ENCODE data around the gene ABTB2. TPM values are rescaled to one million over a fixed set of nuclear protein-coding genes. Genes with fewer than 3 reads are reported as not detected.

Gene ABTB2
- total RNA-seq, 1 donor, result 5.1 TPM

DNA sequence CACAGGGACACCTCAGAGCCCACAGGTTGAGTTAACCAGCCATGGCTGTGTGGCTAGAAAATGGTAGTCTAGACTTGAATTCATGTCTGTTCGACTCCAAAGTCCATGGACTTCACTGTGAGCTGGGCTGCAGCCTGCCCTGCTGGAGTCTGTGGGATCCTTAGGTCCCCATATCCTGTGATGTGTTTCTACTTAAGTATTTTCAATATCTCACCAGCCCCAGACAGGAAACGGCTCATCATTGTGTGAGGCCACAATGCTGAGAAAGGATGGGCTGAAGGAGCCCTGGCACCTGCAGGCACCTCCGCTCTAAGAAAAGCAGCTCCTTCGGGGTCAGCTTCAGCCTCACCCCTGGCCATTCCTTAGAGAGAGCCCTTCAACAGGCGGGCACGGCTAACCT, 159.3 kb downstream of the ABTB2 start:
- H3K9me3 ChIP-seq (ENCODE audit: low read depth, low read length), result no peaks in the 10 kb centered on the region
- H3K4me1 ChIP-seq (ENCODE audit: insufficient read depth, low read length), result no peaks in the 10 kb centered on the region
- H2AFZ ChIP-seq (ENCODE audit: low read length), result no peak overlapping the region
- no peaks in the 10 kb centered on the region for H3K36me3 ChIP-seq (ENCODE audit: insufficient read depth, low read length)
- H3K79me2 ChIP-seq (ENCODE audit: insufficient read depth, low read length), result no peaks in the 10 kb centered on the region
- no peak for DNase-seq (ENCODE audit: insufficient read length, low spot score, missing footprints)
- H3K4me2 ChIP-seq (ENCODE audit: insufficient read depth, low read length), result no peak overlapping the region
- H3K4me3 ChIP-seq (ENCODE audit: insufficient read depth, low read length), result no peak overlapping the region
- H3K27me3 ChIP-seq (ENCODE audit: insufficient read depth, low read length), result no peaks in the 10 kb centered on the region
- TF ChIP-seq, protein P1, sequence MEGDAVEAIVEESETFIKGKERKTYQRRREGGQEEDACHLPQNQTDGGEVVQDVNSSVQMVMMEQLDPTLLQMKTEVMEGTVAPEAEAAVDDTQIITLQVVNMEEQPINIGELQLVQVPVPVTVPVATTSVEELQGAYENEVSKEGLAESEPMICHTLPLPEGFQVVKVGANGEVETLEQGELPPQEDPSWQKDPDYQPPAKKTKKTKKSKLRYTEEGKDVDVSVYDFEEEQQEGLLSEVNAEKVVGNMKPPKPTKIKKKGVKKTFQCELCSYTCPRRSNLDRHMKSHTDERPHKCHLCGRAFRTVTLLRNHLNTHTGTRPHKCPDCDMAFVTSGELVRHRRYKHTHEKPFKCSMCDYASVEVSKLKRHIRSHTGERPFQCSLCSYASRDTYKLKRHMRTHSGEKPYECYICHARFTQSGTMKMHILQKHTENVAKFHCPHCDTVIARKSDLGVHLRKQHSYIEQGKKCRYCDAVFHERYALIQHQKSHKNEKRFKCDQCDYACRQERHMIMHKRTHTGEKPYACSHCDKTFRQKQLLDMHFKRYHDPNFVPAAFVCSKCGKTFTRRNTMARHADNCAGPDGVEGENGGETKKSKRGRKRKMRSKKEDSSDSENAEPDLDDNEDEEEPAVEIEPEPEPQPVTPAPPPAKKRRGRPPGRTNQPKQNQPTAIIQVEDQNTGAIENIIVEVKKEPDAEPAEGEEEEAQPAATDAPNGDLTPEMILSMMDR (IDR thresholded peaks at IDR 0.05; ENCODE audit: extremely low read depth, low read depth, low read length), result no peak
- peaks cover 6% of the 10 kb centered on the region for H4K20me1 ChIP-seq (ENCODE audit: insufficient read depth, low read length)
- no peak overlapping the region for H3K27ac ChIP-seq (ENCODE audit: low read depth, low read length)

DNA sequence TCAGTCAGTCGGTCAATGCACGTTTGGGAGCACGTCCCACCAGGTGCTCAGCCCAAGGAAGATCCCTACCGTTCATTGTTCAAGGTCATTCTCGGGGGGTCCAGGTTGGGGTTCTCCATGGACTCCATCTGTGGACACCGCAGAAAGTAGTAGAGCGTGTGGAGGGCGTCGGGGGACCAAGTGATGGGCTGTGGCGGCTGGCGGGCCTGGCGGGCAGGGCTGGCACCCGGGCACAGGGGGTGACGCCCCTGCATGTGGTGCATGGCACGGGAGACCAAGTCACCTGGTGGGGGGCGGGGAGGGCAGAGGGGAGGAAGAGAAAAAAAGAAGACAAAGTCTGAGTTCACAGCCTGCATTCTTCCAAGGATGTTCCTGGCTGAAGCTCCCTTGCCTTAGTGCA, 160.6 kb downstream of the ABTB2 start:
- H3K27me3 ChIP-seq (ENCODE audit: insufficient read depth, low read length), result no peaks in the 10 kb centered on the region
- H2AFZ ChIP-seq (ENCODE audit: low read length), result no peak overlapping the region
- no peaks in the 10 kb centered on the region for H3K79me2 ChIP-seq (ENCODE audit: insufficient read depth, low read length)

DNA sequence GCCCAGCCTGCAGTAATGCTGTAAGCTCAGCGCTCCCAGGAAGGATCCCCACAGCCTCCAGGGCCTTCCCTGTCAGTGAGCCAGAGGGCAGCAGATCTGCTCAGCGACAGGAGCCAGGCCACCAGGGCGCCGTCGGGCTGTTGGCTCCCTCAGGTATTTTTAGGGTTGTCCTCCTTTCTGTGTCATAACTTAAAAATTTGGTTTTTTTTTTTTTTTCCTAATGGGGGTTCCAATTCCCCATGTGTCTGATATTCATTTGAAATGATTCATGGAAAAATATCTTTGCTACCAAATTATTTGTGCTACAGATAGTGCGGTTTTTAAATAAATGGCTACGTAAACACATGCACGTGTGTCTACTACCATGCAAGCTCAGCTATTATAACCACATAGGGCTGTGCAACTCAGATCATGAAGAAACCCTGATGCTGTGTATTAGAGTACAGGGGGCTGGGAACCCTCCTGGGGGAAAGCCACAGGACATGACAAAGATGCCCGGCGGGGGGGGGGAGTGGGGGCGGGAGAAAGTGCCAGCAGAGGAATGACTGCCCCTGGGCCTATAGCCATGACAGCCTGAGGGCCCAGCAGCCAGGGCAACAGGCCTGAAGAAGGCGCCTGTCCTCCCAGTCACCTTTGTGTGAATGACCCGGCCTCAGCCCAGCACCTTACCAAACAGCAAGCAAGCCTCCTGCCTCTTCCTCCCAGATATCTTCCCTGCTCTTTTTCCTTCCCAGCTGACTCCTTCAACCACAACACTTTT, 163.1 kb downstream of the ABTB2 start:
- H3K27ac ChIP-seq (ENCODE audit: low read depth, low read length), result no peak overlapping the region
- H4K20me1 ChIP-seq (ENCODE audit: insufficient read depth, low read length), result peaks cover 16% of the 10 kb centered on the region
- no peak for DNase-seq (ENCODE audit: insufficient read length, low spot score, missing footprints)
- no peak overlapping the region for H3K4me3 ChIP-seq (ENCODE audit: insufficient read depth, low read length)
- no peaks in the 10 kb centered on the region for H3K27me3 ChIP-seq (ENCODE audit: insufficient read depth, low read length)
- TF ChIP-seq, protein P1 (IDR thresholded peaks at IDR 0.05; ENCODE audit: extremely low read depth, low read depth, low read length), result no peak
- H3K36me3 ChIP-seq (ENCODE audit: insufficient read depth, low read length), result no peaks in the 10 kb centered on the region
- H3K4me2 ChIP-seq (ENCODE audit: insufficient read depth, low read length), result no peak overlapping the region
- no peak overlapping the region for H2AFZ ChIP-seq (ENCODE audit: low read length)
- no peaks in the 10 kb centered on the region for H3K79me2 ChIP-seq (ENCODE audit: insufficient read depth, low read length)
- H3K4me1 ChIP-seq (ENCODE audit: insufficient read depth, low read length), result peaks cover 17% of the 10 kb centered on the region
- no peaks in the 10 kb centered on the region for H3K9me3 ChIP-seq (ENCODE audit: low read depth, low read length)

More for the DNA sequence above, 160.6 kb downstream of the ABTB2 start:
- Histone ChIP-seq H3K27ac (ENCODE audit: low read depth, low read length) (no peak overlapping the region), H3K4me2 (ENCODE audit: insufficient read depth, low read length) (no peak overlapping the region), H3K4me1 (ENCODE audit: insufficient read depth, low read length) (peaks cover 10% of the 10 kb centered on the region), H3K4me3 (ENCODE audit: insufficient read depth, low read length) (no peak overlapping the region), H4K20me1 (ENCODE audit: insufficient read depth, low read length) (peaks cover 7% of the 10 kb centered on the region), H3K9me3 (ENCODE audit: low read depth, low read length) (no peaks in the 10 kb centered on the region), H3K36me3 (ENCODE audit: insufficient read depth, low read length) (no peaks in the 10 kb centered on the region)
- TF ChIP-seq, protein P1 (IDR thresholded peaks at IDR 0.05; ENCODE audit: extremely low read depth, low read depth, low read length), result no peak
- DNase-seq (ENCODE audit: insufficient read length, low spot score, missing footprints), result no peak

DNA sequence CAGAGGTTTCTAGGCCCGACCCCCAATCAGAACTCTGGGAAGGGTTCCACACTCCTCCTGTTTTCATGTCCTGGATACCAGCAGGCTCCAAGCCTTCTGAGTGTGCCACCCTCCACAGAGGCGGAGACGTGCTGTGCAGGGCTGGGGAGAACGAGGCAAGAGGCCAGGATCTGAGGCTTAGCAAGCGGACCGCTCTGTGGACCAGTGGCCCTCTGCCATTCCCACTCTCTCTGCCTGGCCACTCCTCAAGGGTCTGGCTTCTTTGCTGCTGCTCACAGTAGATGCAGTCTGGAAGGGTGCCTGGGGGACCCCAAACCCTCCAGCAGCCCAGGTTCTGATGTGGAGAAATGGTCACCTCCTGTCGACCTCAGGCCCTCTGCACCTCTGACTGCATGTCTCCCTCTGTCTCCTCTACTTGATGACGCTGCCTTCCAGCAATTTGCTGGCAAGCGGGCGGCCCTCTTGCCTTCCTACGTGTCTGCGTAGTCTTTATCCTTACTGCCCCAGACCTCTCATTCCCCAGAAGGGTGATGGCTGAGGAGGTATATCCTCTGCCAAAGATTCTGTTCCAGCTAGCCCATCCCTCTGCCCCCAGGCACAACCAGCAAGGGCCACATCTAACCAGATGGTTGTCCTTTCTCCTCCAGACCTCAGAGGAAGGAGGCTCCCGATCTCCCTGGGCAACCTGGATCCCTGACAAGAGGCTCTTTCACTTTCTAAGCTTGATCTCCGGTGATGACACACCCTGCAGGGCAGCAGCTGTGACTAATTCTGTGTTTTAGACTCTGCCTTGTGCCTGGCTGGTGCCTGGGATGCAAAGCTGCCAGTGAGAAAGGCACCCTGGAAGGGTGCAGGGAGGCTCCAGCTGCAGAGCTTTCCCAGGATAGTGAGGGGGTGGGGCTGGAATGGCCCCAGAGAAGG, 165.1 kb downstream of the ABTB2 start:
- Histone ChIP-seq H3K36me3 (ENCODE audit: insufficient read depth, low read length) (no peaks in the 10 kb centered on the region), H4K20me1 (ENCODE audit: insufficient read depth, low read length) (peaks cover 12% of the 10 kb centered on the region), H2AFZ (ENCODE audit: low read length) (peak overlapping the region; percentile 59), H3K27ac (ENCODE audit: low read depth, low read length) (peak overlapping the region; percentile 77), H3K4me3 (ENCODE audit: insufficient read depth, low read length) (peak overlapping the region; percentile 54), H3K27me3 (ENCODE audit: insufficient read depth, low read length) (no peaks in the 10 kb centered on the region), H3K4me2 (ENCODE audit: insufficient read depth, low read length) (peak overlapping the region; percentile 65), H3K4me1 (ENCODE audit: insufficient read depth, low read length) (peaks cover 17% of the 10 kb centered on the region), H3K9me3 (ENCODE audit: low read depth, low read length) (no peaks in the 10 kb centered on the region), H3K79me2 (ENCODE audit: insufficient read depth, low read length) (no peaks in the 10 kb centered on the region)
- TF ChIP-seq, protein P1 (IDR thresholded peaks at IDR 0.05; ENCODE audit: extremely low read depth, low read depth, low read length), result no peak
- DNase-seq (ENCODE audit: insufficient read length, low spot score, missing footprints), result peak; percentile 99

Measured in osteoblast (primary cell).